Stimulated activated CD4-positive, alpha-beta T cell treated with anti-CD3 and anti-CD28 coated beads, Interleukin-12 subunit alpha, Interleukin-12 subunit beta, amount 100 ng/mL, for 4 hours (primary cell): ENCODE data around the gene NOL9.
A peak's percentile ranks its signal among the peaks of the same experiment; 100 is the strongest.
"Not testable (repeated sequence)": the region's sequence is repeated elsewhere in the genome, so short reads cannot be mapped to it uniquely, and the experiment has no call there.

Source experiments
- DNase-seq: peaks from one replicate; pipeline ENCODE4 v3.0.0-alpha.2; 2020

Gene NOL9

GRCh38 chr1:6501279-6501813 is 53.0 kb downstream of the NOL9 start:
- no peak for DNase-seq

GRCh38 chr1:6500544-6501278 is 53.6 kb downstream of the NOL9 start:
- DNase-seq, result no peak

- DNase-seq, result no peak
These were observed 55.0 kb downstream of the NOL9 start for GRCh38 chr1:6499296-6499695.

DNA sequence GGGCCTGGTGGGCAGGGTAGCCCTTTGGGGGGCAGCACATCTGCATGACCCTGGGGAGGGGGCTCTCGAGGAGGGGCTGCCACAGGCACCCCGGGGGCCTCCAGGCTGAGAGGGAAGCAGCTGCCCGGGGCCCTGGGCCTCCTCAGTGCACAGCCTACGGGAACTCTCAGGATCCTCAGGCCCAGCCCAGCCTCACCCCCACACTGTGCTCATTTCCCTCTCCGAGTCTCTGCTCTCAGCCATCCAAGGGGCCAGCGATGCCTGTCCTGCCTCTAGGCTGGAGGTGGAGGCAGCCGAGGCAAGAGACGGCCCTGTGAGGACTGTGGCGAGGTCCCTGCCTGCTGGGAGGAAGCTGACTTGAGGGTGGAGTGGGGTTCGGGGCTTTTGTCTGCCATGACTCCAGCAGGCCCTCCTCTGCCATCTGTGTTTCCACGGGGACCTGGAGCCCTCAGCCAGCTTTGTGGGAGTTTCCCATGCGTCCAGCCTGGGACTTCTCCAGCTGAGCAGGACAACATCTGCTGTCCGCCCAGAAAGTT is 55.7 kb downstream of the NOL9 start:
- no peak for DNase-seq

- no peak for DNase-seq
These were observed 56.3 kb downstream of the NOL9 start for GRCh38 chr1:6497867-6498575.

DNA sequence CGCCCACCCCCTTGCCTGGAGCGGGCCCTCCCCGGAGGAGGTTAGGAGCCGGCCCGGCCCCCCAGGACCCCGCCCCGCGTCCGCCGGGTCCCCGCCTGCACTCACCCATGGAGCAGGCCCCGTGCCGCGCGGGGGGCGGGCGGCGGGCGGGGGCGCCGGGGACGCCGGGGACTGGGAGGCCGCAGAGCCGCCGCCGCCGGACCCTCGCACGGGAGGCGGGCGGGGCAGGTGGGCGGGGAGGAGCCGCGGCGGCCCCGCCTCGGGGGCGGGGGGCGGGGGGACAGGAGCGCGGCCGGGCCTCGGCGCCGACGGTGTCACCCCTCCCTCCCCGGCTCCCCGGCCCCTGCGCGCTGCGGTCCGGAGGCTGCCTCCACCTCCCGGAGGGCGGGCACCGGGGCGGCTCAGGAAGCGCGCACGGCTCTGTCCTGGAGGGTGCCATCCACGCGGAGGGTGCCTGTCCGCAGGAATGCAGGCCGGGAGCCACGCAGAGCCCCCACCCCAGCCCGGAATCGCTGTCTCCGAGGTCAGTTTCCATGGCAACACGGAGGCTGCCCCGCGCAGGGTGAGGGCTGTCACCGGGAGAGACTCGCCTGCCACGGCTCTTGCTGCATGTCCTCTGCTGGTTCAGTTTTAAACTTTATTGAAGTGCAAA is 57.0 kb downstream of the NOL9 start:
- DNase-seq, result peak; percentile 53

GRCh38 chr1:6496890-6497214 is 57.5 kb downstream of the NOL9 start:
- no peak for DNase-seq

GRCh38 chr1:6496365-6496721 is 58.0 kb downstream of the NOL9 start:
- DNase-seq, result no peak

DNA sequence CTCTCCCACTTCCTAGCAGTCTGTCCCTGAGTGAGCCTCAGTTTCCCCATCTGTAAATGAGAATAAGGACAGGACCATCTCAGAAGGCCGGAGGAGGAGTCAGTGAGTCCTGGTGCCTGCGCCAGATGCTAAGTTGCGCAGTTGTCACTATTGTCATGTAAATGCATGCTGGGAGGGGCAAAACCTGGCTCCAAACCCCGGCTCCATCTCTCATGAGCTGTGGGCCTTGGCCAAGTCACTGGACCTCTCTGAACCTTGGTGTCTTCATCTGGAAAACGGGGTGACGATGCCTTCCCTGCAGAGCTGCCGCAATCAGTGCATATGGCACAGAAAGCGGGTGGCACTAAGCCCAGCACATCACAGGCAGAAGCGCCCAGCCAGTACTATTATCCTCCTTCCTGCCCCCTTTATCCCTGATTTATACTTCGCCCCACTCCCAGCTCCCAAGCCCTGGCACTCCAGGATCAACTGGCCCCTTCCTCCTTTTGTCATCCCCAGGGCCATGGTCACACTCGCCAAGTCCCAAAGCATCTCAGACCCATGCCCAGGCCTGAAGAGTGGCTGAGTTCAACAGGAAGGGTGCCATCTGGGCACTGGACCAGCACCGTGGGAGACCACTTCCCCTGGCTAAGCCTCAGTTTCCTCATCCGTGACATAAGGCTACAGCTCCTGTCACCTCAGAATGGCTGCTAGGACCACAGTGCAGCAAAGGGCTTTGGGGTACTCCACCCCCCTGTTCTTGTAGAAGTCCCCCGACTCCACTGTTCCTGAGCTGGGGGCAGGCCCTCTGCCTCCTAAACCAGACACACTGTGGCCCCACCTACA is 58.6 kb downstream of the NOL9 start:
- no peak for DNase-seq

GRCh38 chr1:6495041-6495441 is 59.3 kb downstream of the NOL9 start:
- no peak for DNase-seq

GRCh38 chr1:6494627-6495026 is 59.7 kb downstream of the NOL9 start:
- DNase-seq, result no peak

DNA sequence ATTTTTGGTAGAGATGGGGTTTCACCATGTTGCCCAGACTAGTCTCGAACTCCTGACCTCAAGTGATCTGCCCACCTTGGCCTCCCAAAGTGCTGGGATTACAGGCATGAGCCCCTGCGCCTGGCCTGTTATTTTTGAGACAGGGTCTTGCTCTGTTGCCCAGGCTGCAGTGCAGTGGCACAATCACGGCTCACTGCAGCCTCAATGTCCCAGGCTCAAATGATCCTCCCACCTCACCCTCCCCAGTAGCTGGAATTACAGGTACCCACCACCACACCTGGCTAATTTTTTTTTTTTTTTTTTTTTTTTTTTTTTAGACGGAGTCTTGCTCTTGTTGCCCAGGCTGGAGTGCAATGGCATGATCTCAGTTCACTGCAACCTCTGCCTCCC is 60.5 kb downstream of the NOL9 start:
- DNase-seq, result not testable (repeated sequence)

- no peak for DNase-seq
These were observed 62.3 kb downstream of the NOL9 start for GRCh38 chr1:6491966-6492365.

GRCh38 chr1:6491480-6491962 is 62.8 kb downstream of the NOL9 start, which contains the start of gene PLEKHG5:
PLEKHG5 (minus strand) TSS chr1:6491667; CDS start chr1:6477571, 14,096 bp downstream.
- no peak for DNase-seq

- no peak for DNase-seq
These were observed 63.2 kb downstream of the NOL9 start for GRCh38 chr1:6491081-6491449.

DNA sequence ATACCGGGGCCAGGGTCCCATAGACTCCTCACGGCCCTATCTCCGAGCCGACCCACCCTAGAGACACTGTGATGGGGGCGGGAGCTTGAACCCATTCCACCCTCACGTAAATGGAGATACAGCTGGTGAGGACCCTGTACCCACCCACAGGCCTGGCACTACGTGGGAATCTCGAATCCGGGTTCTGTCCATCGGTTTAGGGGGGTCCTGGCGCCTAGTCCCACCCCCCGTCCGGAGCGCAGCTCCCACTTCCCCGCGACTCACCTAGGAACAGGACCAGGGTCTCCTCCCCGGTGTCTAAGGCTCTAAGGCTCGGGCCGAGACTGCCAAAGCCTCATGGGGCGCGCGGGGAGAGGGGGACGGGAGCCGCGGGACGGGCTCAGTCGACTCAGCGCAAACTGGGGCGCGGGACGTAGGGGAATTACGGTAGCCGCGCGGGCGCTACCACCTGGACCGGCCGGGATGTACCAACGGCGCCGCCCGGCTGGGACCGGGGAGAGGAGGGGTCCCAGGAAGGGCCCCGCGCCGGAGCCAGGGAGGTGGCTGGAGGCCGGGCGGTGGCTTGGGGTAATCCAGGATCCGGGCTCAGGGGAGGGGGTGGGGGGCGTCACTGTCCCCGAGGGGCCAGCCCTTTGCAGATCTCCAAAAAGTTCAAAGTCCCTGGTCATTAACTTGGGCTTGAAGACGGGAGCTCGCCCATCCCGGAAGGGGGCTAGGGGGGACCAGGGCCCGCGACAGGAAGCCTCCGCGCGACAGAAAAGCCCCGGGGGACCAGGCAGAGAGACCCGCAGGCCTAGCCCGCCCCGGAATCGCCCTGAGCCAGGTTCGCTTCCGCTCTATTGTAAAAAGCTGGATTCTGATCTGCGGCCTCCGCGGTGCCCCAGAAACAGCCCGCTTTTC is 63.9 kb downstream of the NOL9 start:
- DNase-seq, result peak; percentile 56

- DNase-seq, result peak; percentile 76
These were observed 64.5 kb downstream of the NOL9 start for GRCh38 chr1:6489799-6490180.

DNA sequence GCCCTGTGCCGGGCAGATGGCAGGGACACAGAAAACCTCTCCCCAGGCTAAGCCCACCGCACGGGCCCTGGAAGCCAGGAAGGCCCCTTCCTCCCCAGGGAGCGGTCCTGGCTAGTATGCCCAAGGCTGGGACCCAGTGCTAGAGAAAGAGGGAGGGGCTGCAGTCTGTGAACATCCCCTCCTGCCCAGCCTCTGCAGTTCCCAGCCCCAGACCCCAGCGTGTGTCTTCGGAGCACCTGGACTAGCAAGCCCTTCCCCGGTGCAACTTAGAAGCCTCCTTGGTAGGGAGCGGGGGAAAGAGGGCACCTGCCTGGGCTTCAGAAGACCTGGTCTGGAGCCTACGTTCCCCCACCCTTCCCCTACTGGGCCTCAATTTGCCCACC is 64.9 kb downstream of the NOL9 start:
- no peak for DNase-seq

DNA sequence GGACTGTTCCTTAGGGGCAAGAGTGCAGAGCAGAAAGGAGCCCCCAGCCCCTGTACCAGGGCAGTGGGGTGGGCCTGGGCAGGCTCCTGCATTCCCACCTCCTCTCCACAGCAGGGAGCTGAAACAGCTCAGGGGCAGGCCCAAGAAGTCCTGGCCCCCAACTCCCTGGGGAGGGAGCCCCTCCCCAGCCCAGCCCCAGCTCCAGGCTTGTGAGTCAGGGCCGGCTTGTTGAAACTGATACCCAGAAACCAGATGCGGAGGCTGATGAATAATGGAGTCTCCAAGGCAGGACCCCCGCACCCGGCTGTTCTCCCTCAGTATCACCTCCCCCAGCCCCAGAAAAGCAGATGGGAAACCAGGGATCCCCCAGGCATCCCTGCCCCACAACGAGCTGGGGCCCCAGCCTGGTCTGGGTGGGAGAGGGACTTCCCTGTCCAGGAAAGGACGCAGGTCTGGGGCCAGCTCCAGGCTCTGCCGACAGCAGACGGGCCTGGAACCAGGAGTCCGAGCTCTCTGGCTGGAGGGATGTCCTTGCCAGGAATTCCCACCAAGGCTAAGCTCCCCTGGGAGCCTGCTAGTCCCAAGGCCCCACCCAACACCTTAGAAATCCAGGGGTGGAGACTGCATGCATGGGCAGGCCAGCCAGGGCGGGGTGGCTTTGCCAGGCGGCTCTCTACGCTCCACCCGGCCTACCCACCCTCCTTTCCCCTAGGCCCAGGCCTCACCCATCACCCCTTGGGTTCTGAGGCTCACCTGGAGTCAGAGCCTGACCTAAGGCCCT is 65.5 kb downstream of the NOL9 start:
- no peak for DNase-seq

DNA sequence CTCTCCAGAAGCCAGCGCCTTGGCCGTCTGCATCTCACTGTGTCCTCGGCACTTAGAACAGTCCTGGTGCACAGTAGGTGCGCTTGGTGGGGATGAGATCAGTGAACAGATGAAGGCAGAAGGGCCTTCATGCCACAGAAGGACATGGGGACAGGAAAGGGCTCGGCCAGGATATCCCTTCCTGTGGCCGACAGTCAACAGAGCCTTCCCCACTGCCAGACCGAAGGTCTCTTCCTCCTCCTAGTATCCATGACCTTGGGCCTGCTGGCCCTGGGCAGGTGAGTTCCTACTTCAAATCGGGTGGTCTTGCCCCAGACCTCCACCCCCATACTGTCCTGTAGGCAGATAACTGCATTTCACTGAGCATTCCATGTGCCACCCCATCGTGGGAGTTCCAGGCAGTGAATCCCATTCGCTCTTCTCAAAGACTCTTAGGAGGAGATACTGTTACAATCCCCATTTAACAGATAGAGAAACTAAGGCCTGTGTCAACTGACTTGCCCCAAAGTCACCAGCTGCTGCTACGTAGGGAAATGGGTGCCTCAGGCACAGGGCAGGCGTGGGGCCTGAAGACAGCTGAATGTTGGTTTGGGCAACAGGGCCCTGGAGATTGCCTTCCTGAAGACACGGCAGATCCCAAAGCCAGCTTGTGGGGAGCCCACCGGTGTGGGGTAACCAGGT is 66.4 kb downstream of the NOL9 start:
- no peak for DNase-seq
